SK-N-MC (cell line): Measurements from ENCODE around the gene NDUFA1.
"Not testable (repeated sequence)": the region's sequence is repeated elsewhere in the genome, so short reads cannot be mapped to it uniquely, and the experiment has no call there.

Experiments used
- DNase-seq: peaks from one replicate; pipeline ENCODE4 v3.0.0-alpha.2; 2011; ENCODE audit warnings: low read depth, low spot score
- H3K27ac ChIP-seq: fragments of 200-600 bp; sonication (generic); 2 replicates; pipeline ENCODE4 v1.5.1; 2016; ENCODE audit warnings: mixed run types
- H3K36me3 ChIP-seq: fragments of 200-600 bp; sonication (generic); 2 replicates; pipeline ENCODE4 v1.6.1; 2017; ENCODE audit warnings: antibody characterized with exemption, low read length, mixed read lengths; ENCODE audit not compliant: insufficient read depth
- H3K4me3 ChIP-seq: fragments of 200-600 bp; sonication (generic); 2 replicates; pipeline ENCODE4 v1.5.1; 2016
- H3K9ac ChIP-seq: fragments of 200-600 bp; sonication (generic); 2 replicates; pipeline ENCODE4 v1.8.0; 2017; ENCODE audit warnings: mixed run types, mixed read lengths; ENCODE audit not compliant: insufficient read length
- H3K9me3 ChIP-seq: fragments of 200-600 bp; sonication (generic); 2 replicates; pipeline ENCODE4 v1.6.1; 2017; ENCODE audit warnings: low read depth, mild to moderate bottlenecking, antibody characterized with exemption, low read length, moderate library complexity, mixed read lengths
- EZH2 ChIP-seq: fragments of 200-600 bp; sonication (generic); IDR thresholded peaks from one replicate; pipeline ENCODE4 v1.6.1; 2017; ENCODE audit warnings: antibody characterized with exemption
- FOXP2 ChIP-seq: optimal IDR thresholded peaks from 2 replicates; pipeline ENCODE3; 2011; ENCODE audit warnings: mild to moderate bottlenecking, moderate library complexity; ENCODE audit not compliant: insufficient read depth; ENCODE audit errors: extremely low read length, control extremely low read depth
- POLR2AphosphoS5 ChIP-seq: IDR thresholded peaks from 2 replicates; pipeline ENCODE4 v1.6.1; 2012; ENCODE audit warnings: mild to moderate bottlenecking, low read depth, low read length, borderline replicate concordance

The NDUFA1 gene

GRCh38 chrX:119871599-119872395 is at the start of gene NDUFA1, which contains the start of gene RNF113A:
Gene NDUFA1 (plus strand): TSS chrX:119871832. CDS start chrX:119871912, 80 bp downstream.
Gene RNF113A (minus strand): TSS chrX:119871733. CDS start chrX:119871613, 120 bp downstream.
- peak within 1 kb of the TSS; percentile 88 for H3K9ac ChIP-seq
- H3K9me3 ChIP-seq = no peaks in the 10 kb centered on the region
- peak within 1 kb of the TSS; percentile 93 for H3K27ac ChIP-seq
- no peak for DNase-seq
- TF ChIP-seq POLR2AphosphoS5 (peak; percentile 82), FOXP2 (no peak)
- H3K36me3 ChIP-seq = peaks cover 11% of the 10 kb centered on the region; the same call in 1 of the 2 replicates
- H3K4me3 ChIP-seq = peak within 1 kb of the TSS; percentile 93

- not testable (repeated sequence) for DNase-seq, H3K9me3 ChIP-seq, H3K36me3 ChIP-seq, H3K27ac ChIP-seq, H3K9ac ChIP-seq, H3K4me3 ChIP-seq
Observed at GRCh38 chrX:119824221-119824620, 47.4 kb upstream of the NDUFA1 start.

- H3K9ac ChIP-seq = no peak overlapping the region
- H3K4me3 ChIP-seq = no peak overlapping the region
- no peak for TF ChIP-seq POLR2AphosphoS5
- no peak for TF ChIP-seq FOXP2
- no peak for TF ChIP-seq EZH2
- H3K27ac ChIP-seq = no peak overlapping the region
- no peaks in the 10 kb centered on the region; the same call in 1 of the 2 replicates for H3K36me3 ChIP-seq
- no peak for DNase-seq
- H3K9me3 ChIP-seq = no peaks in the 10 kb centered on the region
Observed at GRCh38 chrX:119826399-119826959, 45.2 kb upstream of the NDUFA1 start.

- no peak for DNase-seq
- no peaks in the 10 kb centered on the region for H3K9me3 ChIP-seq
- peaks cover 7% of the 10 kb centered on the region; the same call in 1 of the 2 replicates for H3K36me3 ChIP-seq
- TF ChIP-seq EZH2 (no peak), FOXP2 (no peak), POLR2AphosphoS5 (no peak)
- no peak overlapping the region for H3K9ac ChIP-seq
- no peak overlapping the region for H3K4me3 ChIP-seq
- no peak overlapping the region for H3K27ac ChIP-seq
Observed at GRCh38 chrX:119828446-119828845, 43.2 kb upstream of the NDUFA1 start.

- Histone ChIP-seq H3K27ac (no peak overlapping the region), H3K36me3 (peaks cover 40% of the 10 kb centered on the region), H3K9me3 (no peaks in the 10 kb centered on the region), H3K9ac (no peak overlapping the region), H3K4me3 (no peak overlapping the region)
- DNase-seq = no peak
- no peak for TF ChIP-seq EZH2
- TF ChIP-seq FOXP2 = no peak
- no peak for TF ChIP-seq POLR2AphosphoS5
Observed at GRCh38 chrX:119833905-119834304, 37.7 kb upstream of the NDUFA1 start.

- Histone ChIP-seq H3K4me3 (peak within 1 kb of the TSS; percentile 90), H3K36me3 (peaks cover 20% of the 10 kb centered on the region), H3K27ac (peak within 1 kb of the TSS; percentile 64; the same call in 1 of the 2 replicates), H3K9ac (peak within 1 kb of the TSS; percentile 97), H3K9me3 (no peaks in the 10 kb centered on the region)
- DNase-seq = peak; percentile 78
- TF ChIP-seq POLR2AphosphoS5 = peak; percentile 83
- TF ChIP-seq EZH2 = no peak
- TF ChIP-seq FOXP2 = no peak
Observed at GRCh38 chrX:119852382-119853353, 19.0 kb upstream of the NDUFA1 start, which contains the start of gene UPF3B. Gene UPF3B (minus strand): TSS chrX:119852963. CDS start chrX:119852928, 35 bp downstream.

- Histone ChIP-seq H3K9ac (peak overlapping the region; percentile 80), H3K27ac (peak overlapping the region; percentile 45; the same call in 1 of the 2 replicates), H3K9me3 (no peaks in the 10 kb centered on the region), H3K4me3 (peak overlapping the region; percentile 90), H3K36me3 (peaks cover 18% of the 10 kb centered on the region)
- TF ChIP-seq EZH2 (no peak), FOXP2 (no peak), POLR2AphosphoS5 (no peak)
- no peak for DNase-seq
Observed at GRCh38 chrX:119853444-119853843, 18.2 kb upstream of the NDUFA1 start.
